T47D (cell line): Measurements from ENCODE around the gene CEACAM5.
"Not testable (repeated sequence)": the region's sequence is repeated elsewhere in the genome, so short reads cannot be mapped to it uniquely, and the experiment has no call there.

Experiments
- DNase-seq, 2 experiments: peaks; one replicate each; pipeline versions ENCODE4 v3.0.0 to v3.0.0-alpha.2; 2011 to 2012; ENCODE audit warnings: low read depth in 1 of 2, low spot score in 1 of 2
- JUND ChIP-seq: IDR thresholded peaks from 2 replicates; pipeline ENCODE4 v1.6.1; 2012; ENCODE audit warnings: low read depth
- in situ Hi-C: cut with HindIII; loops from 2 replicates; pipeline ENCODE4 v1.10.0; 2016; ENCODE audit warnings: low sequenced_read_pairs, low pct_unique_long_range_greater_than_20kb

The CEACAM5 gene

GRCh38 chr19:41753936-41754529 is 45.6 kb downstream of the CEACAM5 start:
- in situ Hi-C loops = no loop called here
- DNase-seq = peak in 1 of 2 experiments; percentile 67
- TF ChIP-seq JUND = no peak

DNA sequence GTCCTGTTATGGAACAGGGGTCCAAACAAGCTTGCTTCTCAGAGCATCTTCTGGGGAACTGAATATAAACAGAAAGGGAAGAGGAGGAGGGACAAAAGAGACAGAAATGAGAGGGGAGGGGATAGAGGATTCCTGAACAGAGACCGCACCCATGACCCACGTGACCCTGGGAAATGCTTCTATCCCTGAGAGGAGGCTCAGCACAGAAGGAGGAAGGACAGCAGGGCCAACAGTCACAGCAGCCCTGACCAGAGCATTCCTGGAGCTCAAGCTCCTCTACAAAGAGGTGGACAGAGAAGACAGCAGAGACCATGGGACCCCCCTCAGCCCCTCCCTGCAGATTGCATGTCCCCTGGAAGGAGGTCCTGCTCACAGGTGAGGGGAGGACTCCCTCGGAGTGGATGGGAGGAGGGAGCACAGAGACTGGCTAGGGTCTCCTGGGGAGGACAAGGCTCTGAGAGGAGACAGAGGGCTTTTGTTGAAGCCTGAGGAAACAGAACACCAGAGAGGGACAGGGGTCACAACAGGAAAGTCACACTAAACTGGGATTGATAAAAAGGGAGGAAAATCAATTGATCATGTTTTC is 47.0 kb downstream of the CEACAM5 start, which contains the start of gene CEACAM6:
Gene CEACAM6, plus strand, starts transcription at position 203 of the 586 bp plus-strand sequence. Its CDS starts 109 bp downstream, at position 312.
- no peak for TF ChIP-seq JUND
- DNase-seq = no peak
- in situ Hi-C loops = no loop called here

- DNase-seq = no peak
- TF ChIP-seq JUND = no peak
- in situ Hi-C loops = no loop called here
These were observed 50.4 kb downstream of the CEACAM5 start for GRCh38 chr19:41758846-41759245.

GRCh38 chr19:41767115-41767514 is 58.7 kb downstream of the CEACAM5 start:
- DNase-seq = no peak
- in situ Hi-C loops = no loop called here
- no peak for TF ChIP-seq JUND

GRCh38 chr19:41768105-41768504 is 59.7 kb downstream of the CEACAM5 start:
- DNase-seq, in situ Hi-C loops: not testable (repeated sequence)

- in situ Hi-C loops = no loop called here
- no peak for TF ChIP-seq JUND
- DNase-seq = no peak
These were observed 61.2 kb downstream of the CEACAM5 start for GRCh38 chr19:41769608-41770007.

GRCh38 chr19:41771410-41771809 is 63.0 kb downstream of the CEACAM5 start:
- in situ Hi-C loops = no loop called here
- no peak for TF ChIP-seq JUND
- no peak for DNase-seq

DNA sequence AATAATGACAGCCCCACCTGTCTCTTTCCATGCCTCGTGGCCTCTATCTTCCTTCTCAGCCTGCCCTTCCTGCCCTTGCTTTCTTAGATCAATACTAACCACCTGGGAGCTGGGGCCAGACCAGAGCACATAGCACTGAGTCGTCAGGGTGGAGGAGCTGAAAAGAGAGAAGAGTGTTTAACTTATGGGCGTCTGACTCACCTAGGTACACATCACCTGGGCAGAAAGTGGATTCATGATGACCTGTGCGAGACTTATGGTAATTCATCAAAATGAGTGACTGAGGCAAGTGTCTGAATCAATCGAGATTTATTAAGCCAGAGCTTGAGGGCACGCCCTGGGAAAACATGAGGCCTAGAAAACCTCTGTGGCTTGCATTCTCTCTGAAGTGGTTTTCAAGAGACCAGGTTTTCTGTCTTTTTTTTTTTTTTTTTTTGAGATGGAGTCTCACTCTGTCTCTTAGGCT is 66.1 kb downstream of the CEACAM5 start:
- peak in 1 of 2 experiments; percentile 50 for DNase-seq
- in situ Hi-C loops = no loop called here
- TF ChIP-seq JUND = no peak

DNA sequence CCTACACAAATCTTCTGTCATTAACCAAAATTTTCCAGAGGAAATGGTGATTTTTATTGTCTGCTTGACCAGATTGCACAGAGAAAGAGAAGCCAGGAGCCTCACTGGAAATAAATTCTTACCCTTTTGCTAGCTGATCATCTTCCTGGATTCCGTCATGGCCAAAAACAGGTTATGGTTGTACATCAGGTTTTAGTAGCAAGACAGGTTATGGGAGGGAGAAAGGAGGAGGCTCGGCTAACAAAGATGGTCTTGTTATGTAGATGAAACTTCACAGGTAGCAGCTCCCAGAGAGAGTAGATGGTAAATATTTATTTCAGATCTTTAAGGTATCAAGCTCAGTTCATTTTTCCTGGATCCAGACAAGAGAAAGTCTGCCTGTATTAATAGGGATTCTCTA is 68.3 kb downstream of the CEACAM5 start:
- no peak for TF ChIP-seq JUND
- peak in 1 of 2 experiments; percentile 91 for DNase-seq
- in situ Hi-C loops = no loop called here
